Stimulated activated CD4-positive, alpha-beta T cell treated with anti-CD3 and anti-CD28 coated beads, Interleukin-15, amount 100 ng/mL, for 48 hours (primary cell): ENCODE data around the gene ALG12.
"Not testable (repeated sequence)": the region's sequence is repeated elsewhere in the genome, so short reads cannot be mapped to it uniquely, and the experiment has no call there.

ENCODE experiments used
- DNase-seq, 2 donors: peaks; one replicate each; pipeline ENCODE4 v3.0.0-alpha.2; 2020; ENCODE audit warnings: low read depth in 2 of 2

Gene ALG12

DNA sequence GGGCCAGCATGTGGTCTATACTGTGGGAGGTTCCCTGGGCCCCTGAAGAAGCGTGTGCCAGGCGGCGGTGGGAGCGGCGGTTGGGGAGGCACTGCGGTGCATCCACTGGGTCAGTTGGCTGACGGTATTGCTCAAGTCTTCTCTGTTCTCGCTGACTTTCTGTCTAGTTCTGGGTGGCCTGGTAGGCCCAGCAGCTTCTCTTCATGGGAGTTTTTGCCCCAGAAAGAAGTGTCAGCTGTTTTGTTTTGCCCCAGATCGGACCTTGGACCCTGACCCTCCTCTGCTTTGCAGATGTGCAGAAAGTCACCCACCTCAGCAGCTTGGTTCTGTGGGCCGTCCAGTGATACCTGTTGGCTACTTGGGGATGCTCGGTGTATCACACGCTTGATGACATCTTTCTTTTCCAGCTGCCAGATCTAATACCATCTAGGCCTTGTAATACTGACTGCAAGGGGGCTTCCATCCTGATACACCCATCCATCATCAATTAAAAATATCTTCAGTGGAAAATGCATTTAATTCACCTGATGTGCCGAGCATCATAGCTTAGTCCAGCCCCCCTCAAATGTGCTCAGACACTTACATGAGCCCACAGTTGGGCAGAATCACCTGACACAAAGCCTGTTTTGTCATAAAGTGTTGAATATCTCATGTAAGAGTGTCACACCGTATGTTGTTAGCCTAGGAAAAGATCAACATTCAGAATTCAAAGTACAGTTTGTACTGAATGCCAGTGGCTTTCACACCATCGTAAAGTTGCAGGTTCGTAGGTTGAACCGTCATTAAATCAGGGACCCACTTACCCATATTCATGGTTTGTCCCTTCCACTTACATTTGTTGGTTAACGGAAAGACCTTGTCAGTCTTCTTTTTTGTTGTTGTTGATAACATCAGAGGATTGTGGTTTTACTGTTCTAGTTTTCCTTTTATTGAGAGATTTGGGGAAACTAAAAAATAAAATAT lies 50.7 kb downstream of the ALG12 start:
- no peak for DNase-seq

GRCh38 chr22:49866646-49867045 lies 51.6 kb downstream of the ALG12 start:
- no peak for DNase-seq

DNA sequence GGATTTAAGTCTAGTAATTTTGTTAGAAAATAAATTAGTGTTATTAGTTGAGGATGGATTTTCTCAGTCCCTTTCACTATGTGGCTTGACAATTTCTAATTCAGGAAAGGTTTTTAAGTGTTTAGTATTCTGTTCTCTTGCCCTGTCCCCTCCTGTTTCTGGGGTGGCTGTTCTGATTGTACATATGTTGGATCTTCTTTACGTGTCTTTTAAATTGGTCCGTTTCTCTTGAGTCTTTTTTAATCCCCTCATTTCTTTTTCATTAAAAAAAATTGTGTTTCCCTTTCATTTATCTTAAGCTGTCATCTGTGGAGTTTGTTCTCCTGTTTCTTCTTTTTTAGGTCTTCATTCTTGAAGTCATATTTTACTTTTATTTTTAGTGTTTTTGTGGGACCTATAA lies 52.1 kb downstream of the ALG12 start:
- DNase-seq = no peak

GRCh38 chr22:49865156-49865555 lies 53.1 kb downstream of the ALG12 start:
- no peak for DNase-seq

DNA sequence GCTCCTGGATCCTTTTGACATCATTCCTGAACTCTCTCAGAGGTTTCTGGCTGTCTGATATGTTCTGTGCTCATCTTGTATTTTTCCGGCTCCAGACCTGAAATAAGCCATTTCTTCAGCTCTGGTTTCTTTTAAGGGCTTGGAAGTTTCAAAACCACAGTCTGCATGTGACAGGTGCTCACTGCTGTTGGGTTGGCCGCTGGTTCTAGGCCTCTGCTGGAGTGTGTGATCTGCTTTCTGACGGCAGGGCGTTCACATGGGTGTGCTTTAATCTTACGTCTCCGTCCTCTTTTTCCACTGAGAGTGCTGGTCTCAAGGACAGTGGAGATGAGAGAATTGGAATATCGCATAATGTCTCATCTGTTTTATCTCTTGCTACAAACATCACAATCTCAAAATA lies 54.3 kb downstream of the ALG12 start:
- DNase-seq = no peak

- no peak for DNase-seq
Observed at GRCh38 chr22:49862496-49862776, 55.8 kb downstream of the ALG12 start.

DNA sequence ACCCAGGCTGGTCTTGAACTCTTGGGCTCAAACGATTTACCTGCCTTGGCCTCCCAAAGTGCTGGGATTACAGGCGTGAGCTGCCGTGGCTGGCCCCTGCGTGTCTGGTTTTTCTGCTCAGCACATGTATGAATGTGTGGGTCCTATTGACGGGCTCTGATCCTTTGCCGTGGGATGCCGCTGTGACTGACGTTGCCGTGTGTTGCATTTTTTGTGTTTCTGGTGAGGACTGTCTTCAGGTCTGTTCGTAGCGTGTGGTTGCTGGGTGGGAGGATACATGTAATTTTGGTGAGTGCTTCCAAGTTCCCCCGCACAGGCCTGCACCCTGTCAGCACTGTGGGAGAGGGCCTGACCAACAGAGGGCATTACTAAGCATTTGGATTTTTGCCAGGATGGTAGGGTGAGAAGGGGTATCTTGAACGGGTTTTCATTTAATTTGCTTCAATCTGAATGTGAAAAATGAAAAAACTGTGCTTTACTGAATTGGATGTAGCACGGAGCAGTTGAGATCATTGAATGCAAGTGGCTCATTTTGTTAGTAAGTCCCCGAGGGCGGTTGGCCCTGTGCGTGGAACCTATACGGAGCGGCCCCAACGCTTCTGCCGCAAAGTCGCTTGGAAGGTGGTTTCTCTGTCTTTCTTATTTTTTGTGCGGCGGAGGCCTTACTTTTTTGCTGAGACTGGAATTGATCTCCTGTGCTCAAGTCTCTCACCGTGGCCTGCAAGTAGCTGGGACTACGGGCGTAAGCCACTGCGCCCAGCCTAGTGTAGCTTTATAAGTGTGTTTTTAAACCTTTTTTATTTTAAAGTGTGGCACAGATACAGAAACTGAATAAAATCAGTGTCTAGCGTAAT lies 56.4 kb downstream of the ALG12 start:
- no peak for DNase-seq

DNA sequence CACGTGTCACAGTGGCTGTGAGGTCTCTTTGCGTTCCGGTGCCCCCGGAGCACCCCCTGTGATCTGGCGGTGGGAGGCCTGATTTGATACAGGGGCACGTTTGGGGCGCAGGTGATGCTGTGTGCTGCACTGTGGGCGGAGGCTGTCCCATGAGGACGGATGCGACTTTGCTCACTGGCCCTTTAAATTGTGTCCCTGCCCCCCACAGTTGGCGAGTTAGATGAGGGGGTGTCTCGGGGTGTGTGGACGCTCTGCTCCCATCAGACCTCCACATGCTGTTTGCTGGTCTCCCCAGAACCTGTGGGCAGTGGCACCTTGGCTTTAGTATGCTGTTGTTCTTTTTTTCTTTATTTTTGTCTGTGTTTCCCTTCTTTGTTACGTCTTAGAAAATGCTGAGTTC lies 59.4 kb downstream of the ALG12 start:
- DNase-seq = no peak

- DNase-seq = no peak
Observed at GRCh38 chr22:49856766-49857618, 61.2 kb downstream of the ALG12 start.

DNA sequence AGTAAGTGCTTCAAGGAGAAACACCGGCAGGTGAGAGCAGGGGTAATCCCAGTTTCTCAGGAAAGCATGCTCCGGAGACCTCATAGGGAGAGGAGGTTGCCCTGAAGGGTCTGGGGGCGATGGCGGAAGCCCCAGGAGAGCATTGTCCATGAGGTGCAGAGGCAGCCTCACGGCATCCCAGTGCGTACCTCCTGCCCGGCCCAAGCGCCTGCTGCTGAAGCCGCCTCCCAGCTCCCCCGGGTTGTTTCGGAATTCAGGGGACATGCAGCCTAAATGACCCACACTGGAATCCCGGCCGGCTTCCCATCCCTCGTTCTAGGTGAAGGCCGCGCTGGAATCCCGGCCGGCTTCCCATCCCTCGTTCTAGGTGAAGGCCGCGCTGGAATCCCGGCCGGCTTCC lies 61.9 kb downstream of the ALG12 start:
- DNase-seq = no peak

DNA sequence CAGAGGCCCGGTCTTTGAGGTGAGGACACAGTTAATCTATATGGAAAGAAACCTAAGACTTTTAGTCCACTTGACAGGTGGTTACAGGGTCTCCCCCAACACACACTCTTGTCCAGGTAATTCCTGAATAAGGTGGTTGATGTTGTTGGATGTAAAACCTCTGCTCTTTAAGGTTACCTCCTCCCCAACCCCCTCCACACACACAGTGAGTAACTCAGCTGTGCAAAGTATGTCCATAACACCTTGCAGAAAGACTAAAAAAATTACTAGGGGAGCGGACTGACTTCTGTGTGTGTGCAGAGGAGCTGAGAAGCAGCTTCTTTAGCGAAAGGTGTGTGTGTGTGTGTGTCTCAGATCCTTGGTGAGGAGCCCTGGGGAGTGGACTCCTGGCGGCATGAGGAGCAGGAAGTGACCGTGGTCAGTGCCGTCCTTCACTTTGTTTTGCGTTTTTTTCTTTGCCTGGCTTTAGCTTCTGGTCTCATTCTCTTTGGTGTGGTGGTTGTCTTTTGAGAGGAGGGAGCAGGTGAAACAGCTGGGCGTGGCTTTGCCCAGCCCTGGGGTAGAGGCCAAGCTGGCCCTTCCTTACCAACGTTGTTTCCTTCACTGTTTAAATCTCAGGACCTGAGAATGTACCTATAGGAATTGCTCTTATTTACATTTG lies 62.9 kb downstream of the ALG12 start:
- DNase-seq = no peak

DNA sequence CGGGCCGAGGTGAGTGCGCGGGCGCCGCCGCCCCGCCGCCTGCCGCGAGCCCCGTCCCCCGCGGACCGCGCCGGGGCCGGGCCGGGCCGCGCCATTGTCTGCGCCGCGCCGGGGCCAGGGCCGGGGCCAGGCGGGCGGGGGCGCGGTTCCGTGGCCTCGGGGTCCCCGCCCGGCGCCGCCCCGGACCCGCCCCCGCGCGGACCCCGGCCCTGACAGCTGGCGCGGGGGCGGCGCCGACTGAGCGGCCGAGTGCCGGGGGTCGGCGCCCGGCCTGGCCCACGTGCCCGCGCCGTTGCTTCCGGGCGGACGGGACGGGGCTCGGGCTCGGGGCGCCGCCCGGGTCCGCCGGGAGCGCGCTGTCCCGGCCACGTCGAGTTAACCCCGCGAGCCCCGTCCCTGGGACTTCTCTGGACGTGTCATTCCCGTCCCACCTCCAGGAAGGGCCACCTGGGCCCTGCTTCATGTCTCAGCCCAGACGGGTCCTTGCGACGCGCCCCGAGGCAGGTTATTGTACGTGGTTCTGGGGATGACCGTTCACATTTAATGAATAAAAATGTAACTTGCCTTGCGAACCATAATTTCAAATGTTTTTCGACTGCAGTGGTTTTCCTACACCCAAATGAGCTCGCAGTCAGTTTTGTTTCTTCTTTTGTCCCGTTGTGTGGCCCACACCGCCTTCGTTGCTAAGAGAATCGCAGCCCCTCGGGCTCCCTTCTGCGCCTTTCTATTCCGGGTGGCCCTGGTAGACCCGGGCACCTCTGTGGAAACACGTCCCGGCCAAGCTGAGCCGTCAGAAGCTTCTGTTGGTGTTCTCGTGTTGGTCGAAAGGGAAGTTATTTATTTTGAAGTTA lies 64.0 kb downstream of the ALG12 start:
- DNase-seq = no peak

DNA sequence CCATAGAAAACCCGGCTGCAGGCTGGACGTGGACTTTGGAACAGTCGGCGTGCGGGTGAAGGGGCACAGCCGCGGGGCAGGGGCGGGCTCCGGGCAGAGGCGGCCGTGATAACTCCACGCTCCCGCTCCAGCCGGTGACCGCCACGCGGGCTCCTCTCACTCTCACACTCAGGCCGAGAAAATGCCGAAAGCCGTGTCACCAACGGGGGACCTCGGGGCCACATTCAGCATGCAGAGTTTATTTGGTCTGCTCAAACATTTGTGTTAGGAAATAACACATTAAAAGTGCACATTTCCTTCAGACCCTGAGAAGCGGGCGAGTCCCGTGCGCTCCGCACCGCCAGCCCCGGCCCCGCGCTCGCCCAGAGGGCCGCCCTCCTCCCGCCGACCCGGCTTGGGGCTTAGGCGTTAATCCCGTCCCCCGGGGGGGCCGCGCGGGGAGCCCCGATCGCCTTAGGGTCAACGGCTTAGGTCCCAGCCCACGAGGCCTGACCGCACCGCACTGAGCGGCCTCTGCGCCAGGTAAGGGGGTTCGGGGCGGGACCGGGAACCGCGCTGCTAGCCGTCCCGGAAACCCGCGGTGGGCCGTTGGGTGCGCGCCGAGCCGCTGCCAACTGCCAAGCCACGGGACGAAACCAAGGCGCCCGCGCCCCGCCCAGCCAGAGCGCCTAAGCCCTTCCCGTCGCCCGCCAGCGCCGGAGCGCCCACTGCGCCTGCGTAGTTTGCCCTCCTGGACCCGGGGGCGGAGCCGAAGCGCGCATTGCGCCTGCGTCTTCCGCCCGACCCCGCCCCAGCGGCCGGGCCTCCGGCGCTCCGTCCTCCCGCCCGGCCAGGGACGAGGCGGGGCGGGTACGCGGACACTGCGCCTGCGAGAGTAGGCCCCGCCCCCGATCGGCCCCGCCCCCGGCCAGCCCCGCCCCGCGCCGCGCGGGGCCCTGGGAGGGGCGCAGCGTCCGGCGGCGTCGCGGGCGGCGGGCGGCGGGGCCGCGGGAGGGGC lies 65.0 kb downstream of the ALG12 start, which contains the start of gene ZBED4:
Gene ZBED4, plus strand, starts transcription at position 947 of the 997 bp plus-strand sequence. CDS start 29,819 bp downstream, outside the sequence.
- peak; percentile 97 to 98 for DNase-seq

- not testable (repeated sequence) for DNase-seq
Observed at GRCh38 chr22:49852568-49852897, 65.7 kb downstream of the ALG12 start.

DNA sequence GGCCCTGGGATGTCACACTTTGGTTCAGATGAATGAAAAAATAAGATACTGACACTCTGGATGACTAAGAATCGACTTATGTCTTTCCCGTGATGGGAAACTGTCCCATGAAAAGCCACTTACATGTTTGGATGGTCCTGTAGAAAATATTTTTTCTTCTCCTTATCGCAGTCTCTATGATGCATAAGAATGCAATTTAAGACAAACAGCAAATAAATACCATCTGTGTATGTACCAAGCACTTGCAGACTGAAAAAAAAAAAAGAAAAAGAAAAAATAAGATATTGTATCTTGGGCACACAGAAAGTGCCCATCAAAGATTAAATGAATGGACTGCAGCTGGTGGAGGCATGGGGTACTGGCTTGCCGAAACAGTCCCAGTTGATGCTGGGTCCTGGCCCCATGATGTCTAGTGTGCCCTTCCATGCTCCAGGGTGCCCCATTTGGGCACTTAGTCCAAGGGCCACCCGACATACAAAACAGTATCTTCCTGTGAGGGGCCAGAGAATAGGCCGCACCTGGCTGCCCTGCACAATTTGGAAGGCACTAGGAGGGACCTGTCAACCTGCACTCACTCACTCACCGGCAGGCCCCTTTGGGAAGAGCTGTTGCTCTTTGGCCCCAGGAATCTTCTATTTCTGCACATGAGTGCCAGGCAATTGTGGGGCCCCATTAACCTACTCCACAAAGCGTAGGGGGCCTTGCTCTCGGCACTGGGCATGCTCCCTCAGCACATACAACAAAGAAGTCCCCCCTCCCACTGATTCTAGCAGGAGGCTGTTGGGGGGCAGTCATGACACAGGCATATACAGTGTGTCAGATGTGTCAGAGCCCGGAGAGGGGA lies 67.1 kb downstream of the ALG12 start:
- DNase-seq = no peak
